Stimulated activated CD8-positive, alpha-beta memory T cell treated with anti-CD3 and anti-CD28 coated beads, Interleukin-7, amount 100 ng/mL, for 1 hour (primary cell): ENCODE measurements around the gene APOL5.

Experiments used
- DNase-seq, 2 donors: peaks; one replicate each; pipeline ENCODE4 v3.0.0-alpha.2; 2020; ENCODE audit warnings: low read depth in 2 of 2

APOL5 gene

GRCh38 chr22:35742342-35743100, 24.8 kb downstream of the APOL5 start:
- DNase-seq, result no peak

DNA sequence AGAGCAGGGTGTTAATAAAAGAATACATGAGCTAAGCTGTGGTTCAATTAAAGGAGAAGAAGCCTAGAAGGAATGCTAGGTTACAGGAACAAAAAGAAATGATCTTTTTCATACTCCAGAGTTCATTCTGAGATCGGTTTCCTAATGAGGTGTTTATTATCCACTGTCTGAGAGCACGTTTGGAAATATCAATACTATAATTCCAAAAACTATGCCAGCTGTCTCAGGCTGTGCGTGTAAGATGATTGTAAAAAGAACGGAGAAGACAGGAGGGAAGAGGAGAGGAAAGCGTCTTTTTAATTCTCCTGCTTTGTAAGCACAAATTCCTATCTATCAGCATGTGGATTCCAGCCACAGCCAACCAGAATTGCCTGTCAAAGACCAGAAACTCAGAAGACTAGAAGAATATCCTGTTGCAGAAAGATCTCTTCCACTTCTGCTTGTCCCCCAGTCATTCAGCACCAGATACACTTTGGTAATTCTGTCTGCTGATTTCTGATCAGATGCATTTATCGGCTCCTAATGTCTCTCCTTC, 25.7 kb downstream of the APOL5 start:
- no peak for DNase-seq

GRCh38 chr22:35746248-35746647, 28.6 kb downstream of the APOL5 start:
- no peak for DNase-seq

DNA sequence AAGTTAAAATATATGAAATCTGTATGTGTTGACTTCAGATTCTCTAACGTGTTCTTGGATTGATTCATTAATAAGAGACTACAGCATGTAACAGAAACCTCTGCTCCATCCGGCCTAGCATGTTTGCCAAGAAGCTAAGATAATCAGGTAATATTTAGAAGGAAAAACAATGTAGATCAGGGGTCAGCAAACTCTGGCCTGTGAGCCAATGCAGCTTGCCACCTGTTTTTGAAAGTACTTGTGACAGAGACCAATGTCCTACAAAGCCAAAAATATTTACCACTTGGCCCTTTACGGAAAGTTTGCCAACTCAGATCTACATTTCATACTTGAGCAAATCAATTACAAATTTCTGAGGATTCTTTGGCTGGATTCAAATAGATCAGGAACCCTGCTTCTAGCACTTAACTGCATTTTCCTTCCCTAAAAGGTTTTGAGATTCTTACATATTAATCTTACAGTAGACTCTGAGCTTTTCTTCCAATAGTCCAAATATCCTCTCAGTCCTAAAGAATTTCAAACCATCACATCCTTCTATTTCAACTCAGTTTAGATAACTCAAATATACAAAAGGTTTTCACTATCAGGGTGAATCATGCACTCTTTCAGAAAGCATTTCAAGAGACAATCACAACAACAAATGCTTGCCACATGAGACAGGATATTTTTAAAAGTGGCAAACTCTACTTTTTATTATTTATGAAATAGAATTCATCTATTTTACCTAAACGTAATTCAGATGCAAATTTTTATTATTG, 29.5 kb downstream of the APOL5 start:
- DNase-seq, result no peak

DNA sequence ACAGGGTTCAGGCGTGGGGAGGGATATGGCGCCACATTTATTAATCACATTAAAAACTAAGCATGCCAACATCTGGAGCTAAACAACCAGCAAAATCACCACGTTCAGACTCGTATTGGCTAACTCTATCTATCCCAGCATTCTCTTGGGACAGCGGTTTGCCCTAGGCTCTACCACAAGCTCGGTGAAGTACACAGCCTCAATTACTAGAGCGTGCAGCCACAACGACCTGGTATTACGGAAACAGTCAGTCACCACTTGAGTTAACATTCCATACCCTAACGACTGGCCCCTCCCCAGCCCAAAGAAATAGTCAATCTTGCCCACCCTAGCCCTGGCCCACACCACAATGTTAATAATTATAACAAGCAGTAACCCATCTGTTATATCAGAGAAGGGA, 32.1 kb downstream of the APOL5 start:
- no peak for DNase-seq

GRCh38 chr22:35752006-35752862, 34.6 kb downstream of the APOL5 start:
- no peak for DNase-seq

DNA sequence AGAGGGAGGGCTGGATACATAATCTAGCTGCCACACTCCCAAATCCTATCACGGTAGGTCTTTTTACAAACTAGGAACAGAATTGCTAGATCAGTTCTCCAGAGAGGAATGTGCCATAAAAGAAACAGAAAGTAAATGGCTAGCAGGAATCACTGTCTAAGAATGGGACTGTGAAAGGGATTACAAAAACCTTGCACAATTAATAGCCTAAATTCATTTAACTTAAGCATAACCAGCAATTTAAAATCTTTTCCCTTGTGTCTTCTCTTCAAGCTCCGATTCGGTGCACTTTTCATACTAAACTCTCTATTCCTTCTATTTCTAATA, 35.2 kb downstream of the APOL5 start:
- no peak for DNase-seq

DNA sequence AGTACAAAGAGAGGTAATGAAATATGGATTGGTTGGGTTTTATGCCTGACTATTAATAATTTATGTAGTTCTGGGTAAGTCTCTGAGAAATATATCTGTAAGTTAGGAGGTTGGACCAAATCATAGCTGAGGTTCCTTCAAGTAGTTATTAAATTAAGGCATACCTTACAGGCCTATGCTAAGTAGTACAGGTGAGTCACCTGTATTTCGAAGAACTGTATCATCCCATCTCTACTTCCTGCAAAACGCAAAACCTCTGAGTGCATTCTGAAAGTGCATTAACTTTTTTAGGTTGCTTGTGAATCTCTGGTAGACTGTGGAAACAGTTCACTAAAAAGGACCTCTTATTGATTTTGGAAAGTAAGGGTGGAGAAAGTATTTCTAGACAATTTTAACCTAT, 37.1 kb downstream of the APOL5 start:
- DNase-seq, result no peak

- DNase-seq, result no peak
Measured at GRCh38 chr22:35756722-35757121, 39.0 kb downstream of the APOL5 start.

DNA sequence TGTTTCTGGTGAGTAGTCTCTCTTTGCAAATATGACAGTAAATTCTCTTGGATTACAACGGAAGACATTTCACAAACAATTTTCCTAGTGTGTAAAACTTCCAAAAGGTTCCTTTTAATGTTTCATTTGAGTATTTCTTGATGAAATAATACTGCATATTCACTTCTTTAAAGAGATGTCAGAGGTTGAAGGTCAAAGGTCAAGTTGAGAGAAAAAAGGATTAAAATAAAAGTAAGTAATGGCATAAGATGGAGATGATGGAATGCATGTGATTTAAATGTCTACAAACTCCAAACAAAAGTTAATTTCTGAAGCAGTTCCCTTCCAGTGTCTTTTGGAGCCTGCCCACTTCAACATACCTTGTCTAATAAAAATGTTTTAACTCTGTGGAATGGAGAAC, 40.7 kb downstream of the APOL5 start:
- no peak for DNase-seq

- DNase-seq, result no peak
Measured at GRCh38 chr22:35761037-35761436, 43.4 kb downstream of the APOL5 start.

DNA sequence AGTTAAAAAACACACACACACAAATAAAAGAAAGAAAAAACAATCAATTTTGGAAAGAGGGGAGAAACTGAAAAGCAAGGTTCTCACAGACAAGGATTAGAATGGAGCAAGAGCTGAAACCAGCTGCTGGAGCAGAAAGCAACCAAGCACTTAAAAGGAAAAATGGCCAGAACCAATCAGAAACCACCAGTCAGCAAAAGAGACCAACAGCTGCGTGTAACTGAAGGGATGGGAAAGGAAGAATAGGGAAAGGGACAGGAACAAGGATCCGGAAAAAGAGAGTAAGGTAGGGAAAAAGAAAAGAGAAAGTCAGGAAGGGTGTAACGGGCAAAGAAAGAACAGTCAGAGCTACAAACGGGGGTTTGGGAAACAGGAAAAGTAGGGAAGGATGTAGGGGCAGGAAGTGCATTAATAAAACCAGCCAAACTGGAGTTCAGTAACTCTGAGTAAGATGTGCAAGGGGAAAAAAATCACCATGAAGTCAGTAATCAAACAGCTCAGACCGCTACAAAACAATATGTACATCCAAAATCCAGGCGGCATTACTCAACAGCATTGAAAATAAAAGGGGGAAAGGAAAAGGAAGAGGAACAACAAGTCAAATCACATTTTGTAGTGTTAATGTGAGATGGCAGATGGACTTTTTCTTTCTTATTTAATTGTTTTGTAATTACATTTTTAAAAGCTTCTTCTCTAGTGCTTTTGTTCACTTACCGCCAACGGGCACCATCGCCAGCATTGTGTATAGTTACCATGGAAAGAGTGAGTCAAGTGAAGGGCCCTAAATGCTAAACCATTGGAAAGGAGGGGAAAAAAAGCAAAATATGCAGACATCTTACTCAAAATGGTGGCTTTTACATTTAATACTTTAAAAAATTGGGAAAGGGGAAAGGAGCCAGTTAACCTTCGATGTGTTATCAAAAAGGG, 49.2 kb downstream of the APOL5 start:
- DNase-seq, result no peak

- no peak for DNase-seq
Measured at GRCh38 chr22:35769974-35770373, 52.3 kb downstream of the APOL5 start.

DNA sequence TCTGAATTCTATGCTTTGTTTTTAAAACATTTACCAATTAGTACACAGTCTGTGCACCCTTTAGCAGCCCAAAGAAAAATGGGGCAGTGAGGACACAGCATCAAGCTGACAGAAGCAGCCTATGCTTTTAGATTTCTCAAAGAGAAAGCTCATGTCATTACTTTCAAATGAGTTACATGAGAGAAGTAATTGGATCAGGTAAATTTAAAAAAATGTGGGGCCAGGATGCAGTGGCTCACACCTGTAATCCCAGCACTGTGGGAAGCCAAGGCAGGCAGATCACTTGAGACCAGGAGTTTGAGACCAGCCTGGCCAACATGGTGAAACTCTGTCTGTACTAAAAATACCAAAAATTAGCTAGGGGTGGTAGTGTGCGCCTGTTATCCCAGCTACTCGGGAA, 57.7 kb downstream of the APOL5 start:
- no peak for DNase-seq

DNA sequence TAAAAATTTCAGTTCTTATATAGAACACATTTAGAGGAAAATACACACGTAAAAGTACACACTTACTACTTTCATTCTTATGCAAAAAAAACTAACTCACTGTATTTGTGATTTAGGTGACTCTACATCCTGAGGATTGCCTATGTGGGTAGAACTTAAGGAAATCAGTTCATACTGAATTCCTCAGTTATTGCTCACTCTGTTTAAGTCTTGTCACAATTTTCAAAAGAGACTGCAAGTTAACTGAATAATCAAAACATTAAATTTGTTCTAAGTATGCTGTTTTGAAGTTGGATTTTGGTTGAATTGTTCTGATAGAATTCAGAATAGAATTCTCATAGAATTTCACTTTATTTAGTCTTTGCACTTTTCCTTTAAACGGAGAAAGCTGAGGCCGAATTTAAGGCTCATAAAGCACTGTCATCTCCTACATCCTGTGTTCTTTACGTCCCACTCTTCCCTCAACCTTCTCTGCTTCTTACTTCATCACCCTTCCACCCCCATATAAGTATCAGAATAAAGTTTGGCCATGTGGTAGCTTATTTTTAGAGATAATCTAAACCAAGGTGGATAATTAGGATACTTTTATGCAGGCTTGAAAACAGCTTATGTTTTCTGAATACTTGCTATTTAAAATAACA, 59.8 kb downstream of the APOL5 start:
- DNase-seq, result no peak
